Astrocyte (in vitro differentiated cells and primary cell): Measurements from ENCODE around the gene SHROOM1. TPM values are rescaled to one million over a fixed set of nuclear protein-coding genes. Genes with fewer than 3 reads are reported as not detected.
A peak's percentile ranks its signal among the peaks of the same experiment; 100 is the strongest.

Experiments used
- DNase-seq: peaks from one replicate; pipeline ENCODE4 v3.0.0-alpha.2; 2010; ENCODE audit warnings: low read depth
- FAIRE-seq: peaks from 2 replicates; lab custom pipeline; 2011; peaks lifted over from hg19 to GRCh38; lab: Jason Lieb, UNC
- H2AFZ ChIP-seq: 2 replicates; pipeline ENCODE4 v1.6.0; 2012; ENCODE audit warnings: low read depth, low read length, inconsistent platforms
- H3K27ac ChIP-seq: 2 replicates; pipeline ENCODE4 v1.5.1; 2011; ENCODE audit warnings: low read depth, low read length, inconsistent platforms
- H3K27me3 ChIP-seq: 2 replicates; pipeline ENCODE4 v1.6.0; 2011; ENCODE audit warnings: low read length, inconsistent platforms; ENCODE audit not compliant: insufficient read depth
- H3K36me3 ChIP-seq: 2 replicates; pipeline ENCODE4 v1.5.1; 2011; ENCODE audit warnings: low read length, inconsistent platforms; ENCODE audit not compliant: insufficient read depth
- H3K4me1 ChIP-seq: 2 replicates; pipeline ENCODE4 v1.5.1; 2011; ENCODE audit warnings: low read length, inconsistent platforms; ENCODE audit not compliant: insufficient read depth
- H3K4me2 ChIP-seq: 2 replicates; pipeline ENCODE4 v1.6.0; 2012; ENCODE audit warnings: low read length, inconsistent platforms
- H3K4me3 ChIP-seq: 2 replicates; pipeline ENCODE4 v1.5.1; 2011; ENCODE audit warnings: low read depth, mild to moderate bottlenecking, low read length, inconsistent platforms; ENCODE audit not compliant: insufficient read depth
- H3K79me2 ChIP-seq: 2 replicates; pipeline ENCODE4 v1.6.0; 2012; ENCODE audit warnings: mild to moderate bottlenecking, low read length, inconsistent platforms; ENCODE audit not compliant: insufficient read depth
- H3K9ac ChIP-seq: 2 replicates; pipeline ENCODE4 v1.6.0; 2012; ENCODE audit warnings: mild to moderate bottlenecking, low read length, inconsistent platforms
- H3K9me3 ChIP-seq: 2 replicates; pipeline ENCODE4 v1.5.1; 2012; ENCODE audit warnings: low read depth, mild to moderate bottlenecking, low read length, inconsistent platforms; ENCODE audit not compliant: insufficient read depth
- H4K20me1 ChIP-seq: 2 replicates; pipeline ENCODE4 v1.6.0; 2012; ENCODE audit warnings: low read length, inconsistent platforms; ENCODE audit not compliant: insufficient read depth
- H3K27ac Mint-ChIP-seq: one replicate; pipeline ENCODE4 v1.8.0; 2021; ENCODE audit warnings: mild to moderate bottlenecking, mixed read lengths; ENCODE audit not compliant: unreplicated experiment
- H3K27me3 Mint-ChIP-seq: one replicate; pipeline ENCODE4 v1.8.0; 2021; ENCODE audit warnings: low read depth, mixed read lengths; ENCODE audit not compliant: unreplicated experiment
- H3K36me3 Mint-ChIP-seq: one replicate; pipeline ENCODE4 v1.8.0; 2021; ENCODE audit warnings: low read depth, mixed read lengths; ENCODE audit not compliant: unreplicated experiment
- H3K4me1 Mint-ChIP-seq: one replicate; pipeline ENCODE4 v1.8.0; 2021; ENCODE audit warnings: low read depth, mixed read lengths; ENCODE audit not compliant: unreplicated experiment
- H3K4me3 Mint-ChIP-seq: one replicate; pipeline ENCODE4 v1.8.0; 2021; ENCODE audit warnings: mild to moderate bottlenecking, moderate library complexity, mixed read lengths; ENCODE audit not compliant: unreplicated experiment
- H3K9me3 Mint-ChIP-seq: one replicate; pipeline ENCODE4 v1.8.0; 2021; ENCODE audit warnings: mild to moderate bottlenecking, mixed read lengths; ENCODE audit not compliant: unreplicated experiment
- CTCF ChIP-seq: IDR thresholded peaks from 2 replicates; pipeline ENCODE4 v1.5.1; 2011; ENCODE audit warnings: low read depth, mild to moderate bottlenecking, inconsistent platforms, low read length, moderate library complexity; ENCODE audit not compliant: insufficient read depth
- EZH2 ChIP-seq: IDR thresholded peaks from 2 replicates; pipeline ENCODE4 v1.6.1; 2012; ENCODE audit warnings: mild to moderate bottlenecking, low read length, inconsistent platforms; ENCODE audit not compliant: insufficient read depth
- total RNA-seq: library from RNA; stranded (reverse); gene quantifications from 2 replicates; pipeline ENCODE4 v1.2.1, GENCODE V29; 2021

SHROOM1 gene
- total RNA-seq, 1 donor from 2014 or later, result 5.0 TPM

- FAIRE-seq (no peak), DNase-seq (no peak)
- H3K4me1 Mint-ChIP-seq, result peaks cover 2% of the 10 kb centered on the region
- H3K4me3 ChIP-seq, result no peak overlapping the region
- no peak overlapping the region for H3K9ac ChIP-seq
- no peaks in the 10 kb centered on the region for H4K20me1 ChIP-seq
- H3K9me3 ChIP-seq, result no peaks in the 10 kb centered on the region
- H3K4me2 ChIP-seq, result no peak overlapping the region
- H3K36me3 ChIP-seq, result no peaks in the 10 kb centered on the region
- H3K79me2 ChIP-seq, result no peaks in the 10 kb centered on the region
- no peaks in the 10 kb centered on the region for H3K9me3 Mint-ChIP-seq
- peaks cover 19% of the 10 kb centered on the region for H3K27me3 ChIP-seq
- H3K4me1 ChIP-seq, result peaks cover 5% of the 10 kb centered on the region
- TF ChIP-seq CTCF, result no peak
- TF ChIP-seq EZH2, result no peak
- H2AFZ ChIP-seq, result no peak overlapping the region
- H3K27me3 Mint-ChIP-seq, result peaks cover 28% of the 10 kb centered on the region
- H3K4me3 Mint-ChIP-seq, result no peak overlapping the region
- no peak overlapping the region for H3K27ac ChIP-seq
- H3K36me3 Mint-ChIP-seq, result no peaks in the 10 kb centered on the region
- H3K27ac Mint-ChIP-seq, result no peak overlapping the region
These were observed 13.9 kb downstream of the SHROOM1 start for GRCh38 chr5:132816554-132816953.

- Histone ChIP-seq H3K27ac (no peak overlapping the region), H3K9ac (no peak overlapping the region), H2AFZ (no peak overlapping the region), H3K4me3 (no peak overlapping the region), H3K9me3 (no peaks in the 10 kb centered on the region), H3K4me1 (peaks cover 4% of the 10 kb centered on the region), H4K20me1 (no peaks in the 10 kb centered on the region), H3K36me3 (no peaks in the 10 kb centered on the region), H3K79me2 (no peaks in the 10 kb centered on the region), H3K27me3 (peaks cover 20% of the 10 kb centered on the region), H3K4me2 (no peak overlapping the region)
- DNase-seq (no peak), FAIRE-seq (no peak)
- H3K9me3 Mint-ChIP-seq, result no peaks in the 10 kb centered on the region
- H3K27ac Mint-ChIP-seq, result no peak overlapping the region
- H3K36me3 Mint-ChIP-seq, result no peaks in the 10 kb centered on the region
- H3K27me3 Mint-ChIP-seq, result peaks cover 30% of the 10 kb centered on the region
- H3K4me1 Mint-ChIP-seq, result peaks cover 2% of the 10 kb centered on the region
- no peak overlapping the region for H3K4me3 Mint-ChIP-seq
- no peak for TF ChIP-seq EZH2
- no peak for TF ChIP-seq CTCF
These were observed 14.4 kb downstream of the SHROOM1 start for GRCh38 chr5:132816083-132816482.

GRCh38 chr5:132815454-132815853 is 15.0 kb downstream of the SHROOM1 start:
- H3K4me3 ChIP-seq, result no peak overlapping the region
- H3K27me3 Mint-ChIP-seq, result peaks cover 33% of the 10 kb centered on the region
- no peak overlapping the region for H2AFZ ChIP-seq
- H3K4me2 ChIP-seq, result no peak overlapping the region
- no peaks in the 10 kb centered on the region for H3K9me3 Mint-ChIP-seq
- no peak for TF ChIP-seq EZH2
- TF ChIP-seq CTCF, result no peak
- H3K4me1 ChIP-seq, result peaks cover 4% of the 10 kb centered on the region
- peaks cover 20% of the 10 kb centered on the region for H3K27me3 ChIP-seq
- no peak overlapping the region for H3K27ac Mint-ChIP-seq
- no peaks in the 10 kb centered on the region for H3K36me3 ChIP-seq
- no peaks in the 10 kb centered on the region for H3K36me3 Mint-ChIP-seq
- no peaks in the 10 kb centered on the region for H3K9me3 ChIP-seq
- FAIRE-seq (no peak), DNase-seq (no peak)
- H3K27ac ChIP-seq, result no peak overlapping the region
- peaks cover 2% of the 10 kb centered on the region for H3K4me1 Mint-ChIP-seq
- H3K4me3 Mint-ChIP-seq, result peak overlapping the region; percentile 69
- no peaks in the 10 kb centered on the region for H4K20me1 ChIP-seq
- no peaks in the 10 kb centered on the region for H3K79me2 ChIP-seq
- H3K9ac ChIP-seq, result no peak overlapping the region
